ENCODE results near the gene BNC2. TPM values are rescaled to one million over a fixed set of nuclear protein-coding genes. Genes with fewer than 3 reads are reported as not detected.

The BNC2 gene
- total RNA-seq, 6 experiments from 2014 or later = 0.22 to 0.80 (median 0.36) TPM

DNA sequence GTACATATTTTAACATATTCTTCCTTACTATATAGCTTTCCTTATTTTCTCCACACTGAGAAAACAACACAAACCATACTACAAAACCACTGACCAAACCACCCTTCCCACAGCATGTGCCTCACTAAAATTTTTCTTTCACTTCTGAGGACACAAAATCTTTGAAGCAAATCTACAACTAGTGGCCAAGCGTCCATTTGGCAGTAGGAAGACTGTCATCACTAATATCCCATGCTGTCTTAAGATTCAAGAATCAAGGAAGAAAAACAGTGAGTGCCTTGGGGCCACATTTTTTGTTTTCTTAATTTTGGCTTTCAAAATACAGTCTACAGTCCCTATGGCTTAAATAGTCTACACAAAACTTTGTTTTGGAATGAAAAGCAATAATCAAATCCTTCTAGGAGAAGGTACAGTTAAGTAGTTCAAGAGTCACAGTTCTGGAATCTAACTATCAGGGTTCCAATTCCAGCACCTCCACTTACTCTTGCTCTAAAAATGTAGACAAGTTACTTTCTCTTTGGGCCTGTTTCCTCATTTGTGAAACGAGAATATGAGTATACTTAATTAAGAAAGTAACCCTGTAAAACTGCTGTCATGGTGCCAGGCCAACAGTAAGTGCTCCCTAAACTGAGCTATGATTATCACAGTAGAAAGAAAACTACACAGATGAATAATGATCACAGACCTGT lies 227.9 kb downstream of the BNC2 start:
- no peak overlapping the region for H3K27ac ChIP-seq
- H3K4me1 ChIP-seq = no peaks in the 10 kb centered on the region
- H3K4me3 ChIP-seq = no peak overlapping the region
- no peaks in the 10 kb centered on the region for H3K27me3 ChIP-seq
- WGBS (ENCODE audit: insufficient coverage, low coverage, low lambda C conversion rate, missing lambda C conversion rate) = 42% methylated on average over 2 of the region's 2 CpGs
- H3K9me3 ChIP-seq = no peaks in the 10 kb centered on the region
- TF ChIP-seq, protein P1, sequence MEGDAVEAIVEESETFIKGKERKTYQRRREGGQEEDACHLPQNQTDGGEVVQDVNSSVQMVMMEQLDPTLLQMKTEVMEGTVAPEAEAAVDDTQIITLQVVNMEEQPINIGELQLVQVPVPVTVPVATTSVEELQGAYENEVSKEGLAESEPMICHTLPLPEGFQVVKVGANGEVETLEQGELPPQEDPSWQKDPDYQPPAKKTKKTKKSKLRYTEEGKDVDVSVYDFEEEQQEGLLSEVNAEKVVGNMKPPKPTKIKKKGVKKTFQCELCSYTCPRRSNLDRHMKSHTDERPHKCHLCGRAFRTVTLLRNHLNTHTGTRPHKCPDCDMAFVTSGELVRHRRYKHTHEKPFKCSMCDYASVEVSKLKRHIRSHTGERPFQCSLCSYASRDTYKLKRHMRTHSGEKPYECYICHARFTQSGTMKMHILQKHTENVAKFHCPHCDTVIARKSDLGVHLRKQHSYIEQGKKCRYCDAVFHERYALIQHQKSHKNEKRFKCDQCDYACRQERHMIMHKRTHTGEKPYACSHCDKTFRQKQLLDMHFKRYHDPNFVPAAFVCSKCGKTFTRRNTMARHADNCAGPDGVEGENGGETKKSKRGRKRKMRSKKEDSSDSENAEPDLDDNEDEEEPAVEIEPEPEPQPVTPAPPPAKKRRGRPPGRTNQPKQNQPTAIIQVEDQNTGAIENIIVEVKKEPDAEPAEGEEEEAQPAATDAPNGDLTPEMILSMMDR (IDR thresholded peaks at IDR 0.05) = no peak
- no peak for TF ChIP-seq POLR2A (IDR thresholded peaks at IDR 0.05)
- no peak for ATAC-seq
- H3K36me3 ChIP-seq = no peaks in the 10 kb centered on the region
- no peak for DNase-seq
- intact Hi-C loops (cut with DNase I) = no loop called here

DNA sequence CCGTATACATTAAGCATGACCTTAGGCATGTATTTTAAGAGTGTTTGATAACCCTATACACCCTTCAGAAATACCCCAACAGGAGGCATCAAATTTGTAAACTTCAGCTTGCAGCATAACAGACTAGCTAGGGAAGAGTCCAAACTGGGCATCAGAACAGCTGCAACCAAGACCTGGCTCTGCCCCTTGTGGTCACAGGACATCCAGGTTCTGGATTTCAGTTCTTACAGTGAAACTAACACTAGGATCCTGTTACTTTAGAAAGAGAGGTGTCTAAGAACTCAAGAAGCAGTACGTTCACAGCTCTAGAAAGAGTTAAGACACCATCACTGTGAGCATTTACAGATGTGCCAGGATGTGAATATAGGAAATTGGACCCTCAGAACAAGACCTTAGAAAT lies 229.8 kb downstream of the BNC2 start:
- 45% methylated on average over 2 of the region's 2 CpGs for WGBS (ENCODE audit: insufficient coverage, low coverage, low lambda C conversion rate, missing lambda C conversion rate)
- peak in 1 of 4 donors; percentile 39 for ATAC-seq
- no peak for DNase-seq
- H3K4me1 ChIP-seq = no peaks in the 10 kb centered on the region
- H3K27ac ChIP-seq = no peak overlapping the region
- H3K4me3 ChIP-seq = no peak overlapping the region
- intact Hi-C loops (cut with DNase I) = no loop called here
- no peak for TF ChIP-seq POLR2A (IDR thresholded peaks at IDR 0.05)
- TF ChIP-seq, protein P1 (IDR thresholded peaks at IDR 0.05) = peak in 1 of 4 donors; percentile 29
- H3K36me3 ChIP-seq = no peaks in the 10 kb centered on the region
- no peaks in the 10 kb centered on the region for H3K9me3 ChIP-seq
- H3K27me3 ChIP-seq = no peaks in the 10 kb centered on the region

DNA sequence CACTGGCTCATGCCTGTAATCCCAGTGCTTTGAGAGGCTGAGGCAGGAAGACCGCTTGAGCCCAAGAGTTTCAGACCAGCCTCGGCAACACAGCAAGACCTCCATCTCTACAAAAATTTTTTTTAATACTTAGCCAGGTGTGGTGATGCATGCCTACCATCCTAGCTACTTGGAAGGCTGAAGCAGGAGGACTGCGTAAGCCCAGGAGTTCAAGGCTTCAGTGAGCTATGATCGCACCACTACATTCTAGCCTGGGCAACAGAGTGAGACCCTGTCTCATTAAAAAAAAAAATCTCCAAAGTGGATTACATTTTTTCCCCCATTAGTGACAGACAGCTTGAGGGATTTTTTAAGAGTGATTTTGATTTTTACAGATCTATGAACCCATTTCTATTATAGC lies 230.8 kb downstream of the BNC2 start:
- ATAC-seq = no peak
- Histone ChIP-seq H3K27ac (no peak overlapping the region), H3K4me1 (no peaks in the 10 kb centered on the region), H3K9me3 (no peaks in the 10 kb centered on the region), H3K27me3 (no peaks in the 10 kb centered on the region), H3K36me3 (no peaks in the 10 kb centered on the region), H3K4me3 (no peak overlapping the region)
- TF ChIP-seq POLR2A (IDR thresholded peaks at IDR 0.05) = no peak
- TF ChIP-seq, protein P1 (IDR thresholded peaks at IDR 0.05) = no peak
- intact Hi-C loops (cut with DNase I) = no loop called here
- no peak for DNase-seq
- 80% methylated on average over 4 of the region's 4 CpGs for WGBS (ENCODE audit: insufficient coverage, low coverage, low lambda C conversion rate, missing lambda C conversion rate)

DNA sequence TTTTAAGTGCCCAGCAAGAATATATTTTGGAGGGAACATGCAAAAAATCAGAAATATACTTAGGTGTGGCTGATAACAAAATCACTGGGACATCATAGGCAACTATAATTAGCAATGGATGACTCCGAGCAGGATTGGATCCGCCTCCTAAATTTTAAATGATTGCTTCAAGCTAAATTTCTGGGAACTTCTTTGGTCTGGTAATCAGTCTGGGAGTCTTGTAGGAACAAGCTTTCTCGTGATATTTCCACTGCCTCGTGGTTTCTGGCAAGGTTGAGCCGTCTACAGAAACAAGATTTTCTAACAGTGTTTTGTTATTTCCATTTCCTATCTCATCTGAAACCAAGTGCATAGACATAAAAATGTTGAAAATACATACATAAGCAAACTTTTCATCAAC lies 232.6 kb downstream of the BNC2 start:
- DNase-seq (no peak), ATAC-seq (no peak)
- no peaks in the 10 kb centered on the region for H3K4me1 ChIP-seq
- TF ChIP-seq, protein P1 (IDR thresholded peaks at IDR 0.05) = no peak
- no peak for TF ChIP-seq POLR2A (IDR thresholded peaks at IDR 0.05)
- H3K9me3 ChIP-seq = no peaks in the 10 kb centered on the region
- no peaks in the 10 kb centered on the region for H3K27me3 ChIP-seq
- H3K27ac ChIP-seq = no peak overlapping the region
- H3K36me3 ChIP-seq = no peaks in the 10 kb centered on the region
- H3K4me3 ChIP-seq = no peak overlapping the region
- intact Hi-C loops (cut with DNase I) = no loop called here
- 75% methylated on average over 4 of the region's 5 CpGs for WGBS (ENCODE audit: insufficient coverage, low coverage, low lambda C conversion rate, missing lambda C conversion rate)

Data from right lobe of liver (tissue), 6 donors.